NCI-H748 treated with DMSO at 0.1 percent for 48 hours (cell line): ENCODE data around the gene ABCC6.

Experiments
- DNase-seq: peaks from one replicate; lab custom pipeline; 2025; lab: John Stamatoyannopoulos, UW

Gene ABCC6

DNA sequence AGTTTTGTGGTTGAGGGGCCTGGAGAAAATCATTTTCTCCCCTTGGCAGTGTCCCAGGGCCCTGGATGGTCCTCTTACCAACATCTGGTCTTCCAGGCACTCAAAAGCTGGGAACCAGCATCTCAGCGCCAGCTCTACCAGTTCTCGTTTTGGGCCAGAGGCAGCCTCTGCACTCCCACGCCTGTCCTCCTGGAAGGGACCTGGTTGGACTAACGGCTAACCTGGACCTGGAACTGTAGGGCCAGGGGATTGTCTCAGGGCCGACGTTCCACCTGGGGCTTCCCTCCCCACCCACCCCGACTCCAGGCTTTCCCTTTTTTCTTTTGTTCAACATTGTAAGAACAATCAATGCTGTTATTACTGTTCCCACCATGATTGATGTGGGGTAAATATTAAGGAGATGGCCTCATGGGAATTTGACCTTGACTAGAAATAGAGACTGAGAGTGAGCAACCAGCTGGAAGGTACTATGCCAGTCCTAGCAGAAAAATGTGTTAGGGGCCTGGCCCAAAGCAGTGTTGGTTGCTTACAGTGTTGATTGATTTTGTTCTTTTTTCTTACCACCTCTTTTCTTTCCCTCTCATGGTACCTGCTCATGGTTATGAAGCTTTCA is 81.4 kb downstream of the ABCC6 start:
- DNase-seq: no peak

DNA sequence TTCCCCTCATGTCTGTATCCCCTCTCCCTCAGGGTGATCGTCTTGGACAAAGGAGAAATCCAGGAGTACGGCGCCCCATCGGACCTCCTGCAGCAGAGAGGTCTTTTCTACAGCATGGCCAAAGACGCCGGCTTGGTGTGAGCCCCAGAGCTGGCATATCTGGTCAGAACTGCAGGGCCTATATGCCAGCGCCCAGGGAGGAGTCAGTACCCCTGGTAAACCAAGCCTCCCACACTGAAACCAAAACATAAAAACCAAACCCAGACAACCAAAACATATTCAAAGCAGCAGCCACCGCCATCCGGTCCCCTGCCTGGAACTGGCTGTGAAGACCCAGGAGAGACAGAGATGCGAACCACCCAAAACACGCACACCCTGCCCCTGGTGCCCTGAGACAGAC is 82.2 kb downstream of the ABCC6 start:
- DNase-seq: no peak

DNA sequence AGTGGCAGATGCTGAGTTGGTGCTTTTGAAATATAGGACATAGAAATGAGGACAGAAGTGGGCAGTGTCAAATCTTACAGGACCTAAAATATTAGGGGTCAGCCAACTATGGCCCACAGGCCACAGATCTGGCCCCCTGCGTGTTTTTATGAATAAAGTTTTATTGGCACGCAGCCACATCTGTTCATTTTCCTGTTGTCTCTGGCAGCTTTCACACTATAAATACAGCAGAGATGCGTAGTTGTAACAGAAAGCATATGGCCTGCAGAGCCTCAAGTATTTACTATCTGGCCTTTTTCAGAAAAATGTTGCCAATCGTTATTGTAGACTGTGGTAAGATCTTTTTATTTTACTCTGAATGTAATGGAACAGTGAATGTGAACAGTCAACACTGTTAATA is 82.8 kb downstream of the ABCC6 start:
- no peak for DNase-seq

DNA sequence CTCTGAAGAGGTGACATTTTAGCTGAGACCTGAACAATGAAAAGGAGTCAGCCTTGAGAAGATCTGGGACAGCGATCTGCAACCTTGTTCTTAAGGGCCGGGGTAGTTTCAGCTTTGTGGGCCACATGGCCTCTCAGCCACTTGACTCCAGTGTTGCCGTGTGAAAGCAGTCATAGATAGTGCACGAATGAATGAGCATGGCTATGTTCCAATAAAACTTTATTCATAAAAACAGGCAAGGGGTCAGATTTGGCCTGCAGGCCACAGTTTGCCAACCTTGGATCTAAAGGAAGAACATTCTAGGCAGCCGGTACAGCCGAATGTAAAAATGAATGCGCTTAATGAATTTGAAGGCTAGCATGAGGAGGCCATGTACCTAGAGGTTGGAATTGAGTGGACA is 83.5 kb downstream of the ABCC6 start:
- no peak for DNase-seq

DNA sequence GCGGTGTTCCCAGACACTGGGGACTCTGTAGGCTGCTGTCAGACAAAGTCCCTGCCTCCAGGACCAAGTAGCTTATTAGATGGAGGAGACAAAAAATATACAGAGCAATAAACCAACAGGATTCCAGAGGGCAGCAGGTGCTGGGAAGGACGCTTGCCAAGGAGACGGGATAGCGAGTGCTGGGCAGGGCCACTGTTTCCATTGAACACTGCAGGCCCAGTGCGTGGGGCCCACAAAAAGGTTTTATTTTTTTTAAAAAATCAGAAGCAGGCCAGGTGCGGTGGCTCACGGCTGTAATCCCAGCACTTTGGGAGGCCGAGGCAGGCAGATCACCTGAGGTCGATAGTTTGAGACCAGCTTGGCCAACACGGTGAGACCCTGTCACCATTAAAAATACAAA is 84.2 kb downstream of the ABCC6 start:
- no peak for DNase-seq

DNA sequence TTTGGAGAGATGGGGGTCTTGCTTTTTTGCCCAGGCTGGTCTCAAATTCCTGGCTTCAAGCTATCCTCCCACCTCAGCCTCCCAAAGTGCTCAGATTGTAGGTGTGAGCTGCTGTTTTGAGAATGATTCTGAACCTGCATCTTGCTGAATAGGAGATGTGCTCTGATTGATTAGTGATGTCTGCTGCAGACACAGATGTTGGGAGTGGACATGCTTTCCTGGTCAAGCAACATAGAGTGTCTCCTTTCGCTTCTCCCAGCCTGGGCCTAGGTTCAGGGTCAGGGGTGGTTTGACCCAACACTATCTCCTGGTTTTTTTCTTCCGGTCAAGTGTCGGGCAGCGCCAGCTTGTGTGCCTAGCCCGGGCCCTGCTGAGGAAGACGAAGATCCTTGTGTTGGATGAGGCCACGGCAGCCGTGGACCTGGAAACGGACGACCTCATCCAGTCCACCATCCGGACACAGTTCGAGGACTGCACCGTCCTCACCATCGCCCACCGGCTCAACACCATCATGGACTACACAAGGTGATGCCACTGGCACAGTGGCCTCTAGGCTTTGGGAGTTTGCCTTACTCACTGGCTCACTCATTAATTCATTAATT is 85.2 kb downstream of the ABCC6 start:
- DNase-seq: no peak

DNA sequence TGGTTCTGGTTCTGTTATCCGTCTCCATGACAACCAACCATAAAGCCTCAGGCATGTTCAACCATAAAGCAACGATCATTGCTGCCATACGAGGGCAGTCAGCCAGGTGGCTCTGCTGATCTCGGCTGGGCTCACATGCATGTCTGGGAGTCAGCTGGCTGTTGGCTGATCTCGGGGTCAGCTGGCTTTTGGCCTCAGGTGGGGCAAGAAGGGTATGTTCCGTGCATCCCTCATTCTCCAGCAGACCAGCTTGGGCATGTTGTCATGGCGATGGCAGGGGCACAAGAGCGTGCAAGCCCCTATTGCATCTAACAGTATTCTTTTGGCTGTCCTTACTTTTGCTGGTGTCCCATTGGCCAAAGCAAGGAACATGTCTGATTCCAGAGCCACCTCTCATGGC is 86.2 kb downstream of the ABCC6 start:
- DNase-seq: no peak

DNA sequence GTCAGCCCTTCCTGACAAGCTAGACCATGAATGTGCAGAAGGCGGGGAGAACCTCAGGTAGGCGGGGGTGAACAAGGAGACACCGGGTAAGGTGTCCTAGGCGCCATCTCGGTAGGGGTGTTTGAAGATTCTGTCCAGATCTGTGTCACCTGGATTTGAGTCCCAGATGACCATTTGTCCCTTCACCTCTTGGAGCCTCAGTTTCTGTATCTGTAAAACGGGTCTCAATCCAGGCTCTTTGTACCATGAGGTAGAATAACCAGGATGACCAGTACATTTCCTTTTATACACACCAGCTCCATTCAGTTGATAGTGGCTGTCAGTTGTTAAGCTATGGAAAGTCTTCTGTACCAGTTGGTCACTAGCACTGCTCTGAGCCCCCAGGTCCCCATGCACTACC is 86.7 kb downstream of the ABCC6 start:
- DNase-seq: no peak

DNA sequence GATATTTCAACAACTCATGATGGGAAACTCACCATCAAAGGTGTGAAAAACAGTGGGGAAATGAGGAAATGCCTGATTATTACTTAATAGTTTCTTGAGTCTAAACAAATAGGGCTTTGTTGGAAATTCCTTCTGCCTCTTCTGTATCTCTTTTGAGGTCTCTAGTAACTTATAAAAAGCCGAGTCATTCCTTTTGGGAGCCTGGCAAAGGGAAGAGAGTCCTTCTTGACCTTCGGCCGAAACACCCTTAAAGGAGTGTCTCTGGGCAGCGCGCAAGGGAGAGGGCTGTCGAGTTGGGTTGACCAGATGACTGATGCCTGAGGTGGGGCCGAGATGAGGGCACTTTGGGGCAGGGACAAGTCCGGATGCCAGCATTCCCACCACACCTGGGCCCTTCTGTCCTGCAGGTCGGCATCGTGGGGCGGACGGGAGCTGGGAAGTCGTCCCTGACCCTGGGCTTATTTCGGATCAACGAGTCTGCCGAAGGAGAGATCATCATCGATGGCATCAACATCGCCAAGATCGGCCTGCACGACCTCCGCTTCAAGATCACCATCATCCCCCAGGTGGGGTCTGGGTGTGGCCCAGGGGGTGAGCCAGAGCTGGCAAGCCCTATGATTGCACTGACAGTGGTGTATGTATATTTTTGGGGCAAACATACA is 89.2 kb downstream of the ABCC6 start:
- DNase-seq: no peak

DNA sequence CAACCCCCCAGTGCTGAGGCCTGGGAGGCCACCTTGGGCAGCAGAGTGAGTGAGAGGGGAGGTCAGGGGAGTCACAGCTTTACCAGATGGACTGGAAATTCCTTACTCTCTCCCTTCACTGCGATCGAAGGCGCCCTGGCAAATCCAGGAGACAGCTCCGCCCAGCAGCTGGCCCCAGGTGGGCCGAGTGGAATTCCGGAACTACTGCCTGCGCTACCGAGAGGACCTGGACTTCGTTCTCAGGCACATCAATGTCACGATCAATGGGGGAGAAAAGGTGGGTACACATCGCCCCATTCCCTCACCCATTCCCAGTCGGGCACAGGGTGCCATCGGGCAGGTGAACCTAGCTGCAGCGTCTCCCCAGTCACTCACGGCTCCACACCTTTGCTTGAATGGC is 91.6 kb downstream of the ABCC6 start:
- no peak for DNase-seq

DNA sequence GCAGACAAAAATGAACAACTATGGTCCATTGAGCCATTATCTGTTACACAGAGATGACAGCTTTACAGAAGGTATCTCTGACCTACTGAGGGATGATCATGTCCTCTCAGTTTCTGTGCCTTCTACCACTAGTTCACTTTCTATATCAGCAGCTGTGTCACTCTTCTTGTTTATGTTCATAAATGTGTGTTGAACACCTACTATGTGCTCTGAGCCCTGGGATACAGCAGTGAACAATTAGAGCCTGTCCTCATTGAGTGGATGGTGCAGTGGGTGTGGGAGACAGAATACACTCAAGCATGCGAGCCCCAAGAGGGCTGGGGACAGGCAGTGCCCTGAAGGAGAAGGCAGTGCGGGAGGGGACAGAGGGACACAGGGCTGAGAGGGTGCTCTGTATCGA is 92.1 kb downstream of the ABCC6 start:
- no peak for DNase-seq

DNA sequence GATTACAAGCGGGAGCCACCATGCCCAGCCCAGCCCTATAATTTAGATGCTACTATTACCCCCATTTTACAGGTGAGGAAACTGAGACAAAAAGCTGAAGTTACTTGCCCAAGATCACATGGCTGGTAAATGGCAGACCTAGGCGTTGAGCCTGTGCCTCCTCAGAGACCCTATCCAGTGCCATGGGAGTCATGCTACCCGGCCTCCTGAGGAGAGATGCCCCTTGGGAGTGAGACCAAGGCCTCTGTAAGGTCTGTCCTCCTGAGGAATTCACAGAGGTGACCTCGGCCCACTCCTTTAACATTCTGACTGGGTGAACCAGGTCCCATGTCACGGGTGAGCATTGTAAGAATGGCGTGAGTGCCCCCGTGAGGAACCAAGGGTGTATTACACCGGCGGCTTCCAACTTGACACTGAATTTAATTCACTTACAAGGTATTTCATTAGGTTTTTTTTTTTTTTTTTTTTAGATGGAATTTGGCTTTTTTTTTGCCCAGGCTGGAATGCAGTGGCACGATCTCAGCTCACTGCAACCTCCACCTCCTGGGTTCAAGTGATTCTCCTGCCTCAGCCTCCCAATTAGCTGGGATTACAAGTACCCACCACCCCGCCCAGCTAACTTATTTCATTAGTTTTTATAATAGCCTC is 95.7 kb downstream of the ABCC6 start:
- no peak for DNase-seq

DNA sequence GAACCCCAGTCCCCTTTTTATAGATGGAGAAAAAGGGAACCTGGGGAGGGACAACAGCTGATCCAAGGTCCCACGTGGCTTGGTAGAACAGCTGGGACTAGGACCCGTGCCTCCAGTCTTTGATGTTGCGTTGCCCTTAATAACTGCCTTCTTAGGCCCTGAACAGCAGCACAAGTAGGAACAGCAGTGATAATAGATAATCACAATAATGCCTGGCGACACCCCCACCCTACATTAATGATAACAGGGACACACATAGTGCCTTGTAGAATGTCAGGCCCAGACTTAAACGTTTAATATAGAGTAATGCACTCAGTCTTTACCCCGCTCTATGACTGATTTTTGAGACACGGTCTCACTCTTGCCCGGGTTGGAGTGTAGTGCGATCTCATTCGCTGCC is 96.4 kb downstream of the ABCC6 start:
- no peak for DNase-seq

DNA sequence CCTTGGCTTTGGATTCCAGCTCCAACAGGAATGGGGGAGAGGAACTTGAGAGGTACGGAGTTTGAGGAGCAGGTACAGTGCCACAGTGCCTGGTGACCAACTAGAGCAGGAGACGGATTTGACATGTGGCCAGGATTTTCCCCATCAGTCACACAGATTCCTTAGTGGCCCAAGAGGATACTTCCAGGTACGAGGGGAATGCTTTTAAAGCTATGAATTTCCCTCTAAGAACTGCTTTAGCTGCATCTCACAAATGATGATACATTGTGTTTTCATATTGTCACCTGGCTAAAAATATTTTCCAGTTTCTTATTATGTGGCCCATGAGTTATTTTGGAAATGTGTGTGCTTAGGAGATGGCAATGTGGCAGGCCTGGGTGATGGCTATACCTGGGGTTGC is 98.3 kb downstream of the ABCC6 start:
- no peak for DNase-seq

DNA sequence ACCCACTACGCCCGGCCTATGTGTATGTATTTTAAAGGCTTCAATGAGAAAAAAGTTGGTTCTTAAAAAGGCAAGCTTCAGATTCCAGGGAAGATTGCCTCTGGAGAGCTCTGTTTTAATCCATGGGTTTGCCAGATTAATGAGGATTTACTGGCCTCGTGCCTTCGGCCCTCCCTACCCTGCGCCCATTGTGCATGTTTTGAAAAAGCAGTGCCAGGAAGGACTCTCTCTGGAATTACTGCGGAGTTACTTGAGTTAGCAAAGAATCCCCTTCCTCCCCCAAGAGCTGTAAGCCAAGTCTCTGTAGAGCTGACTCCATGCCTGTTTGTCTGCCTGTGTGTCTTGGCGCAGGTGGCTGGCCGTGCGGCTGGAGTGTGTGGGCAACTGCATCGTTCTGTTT is 98.9 kb downstream of the ABCC6 start:
- no peak for DNase-seq

DNA sequence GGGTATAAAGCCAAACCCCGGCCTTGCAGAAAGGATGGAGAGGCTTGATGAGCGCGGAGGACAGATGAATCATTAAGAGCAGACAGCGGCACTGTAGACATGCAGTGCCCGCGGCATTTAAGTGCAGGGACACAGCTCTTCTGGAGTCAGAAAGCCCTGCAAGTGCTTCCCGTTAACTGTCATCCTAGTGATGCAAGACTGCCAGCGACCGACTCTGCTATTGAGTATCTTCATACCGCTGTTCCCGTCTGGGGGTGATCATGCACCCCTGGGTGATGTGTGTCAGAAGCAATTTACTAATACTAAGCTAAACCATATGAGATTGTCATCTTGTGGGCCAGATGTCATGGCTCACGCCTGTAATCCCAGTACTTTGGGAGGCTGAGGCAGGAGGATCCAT is 101.0 kb downstream of the ABCC6 start:
- DNase-seq: no peak

DNA sequence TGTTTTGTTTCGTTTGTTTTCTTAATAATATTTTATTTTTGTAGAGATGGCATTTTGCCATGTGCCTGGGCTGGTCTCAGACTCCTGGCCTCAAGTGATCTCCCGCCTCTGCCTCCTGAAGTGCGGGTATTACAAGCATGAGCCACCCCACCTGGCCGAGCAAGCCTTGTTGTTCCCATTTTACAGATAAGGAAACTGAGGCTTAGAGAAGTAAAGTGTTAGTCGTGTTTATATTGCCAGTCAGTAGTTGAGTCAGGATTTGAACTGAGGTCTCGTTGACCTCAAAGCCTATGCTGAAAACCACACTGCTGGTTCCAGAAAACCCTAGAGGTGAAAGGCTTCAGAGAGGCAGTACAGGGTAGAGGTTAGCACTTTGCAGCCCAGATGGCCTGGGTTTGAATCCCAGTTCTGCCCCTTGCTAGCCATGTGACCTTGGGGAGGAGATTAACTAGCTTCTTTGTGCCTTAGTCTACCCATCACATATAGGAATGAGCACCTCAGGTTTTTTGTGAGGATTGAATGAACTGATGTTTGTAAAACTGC is 102.0 kb downstream of the ABCC6 start:
- no peak for DNase-seq

DNA sequence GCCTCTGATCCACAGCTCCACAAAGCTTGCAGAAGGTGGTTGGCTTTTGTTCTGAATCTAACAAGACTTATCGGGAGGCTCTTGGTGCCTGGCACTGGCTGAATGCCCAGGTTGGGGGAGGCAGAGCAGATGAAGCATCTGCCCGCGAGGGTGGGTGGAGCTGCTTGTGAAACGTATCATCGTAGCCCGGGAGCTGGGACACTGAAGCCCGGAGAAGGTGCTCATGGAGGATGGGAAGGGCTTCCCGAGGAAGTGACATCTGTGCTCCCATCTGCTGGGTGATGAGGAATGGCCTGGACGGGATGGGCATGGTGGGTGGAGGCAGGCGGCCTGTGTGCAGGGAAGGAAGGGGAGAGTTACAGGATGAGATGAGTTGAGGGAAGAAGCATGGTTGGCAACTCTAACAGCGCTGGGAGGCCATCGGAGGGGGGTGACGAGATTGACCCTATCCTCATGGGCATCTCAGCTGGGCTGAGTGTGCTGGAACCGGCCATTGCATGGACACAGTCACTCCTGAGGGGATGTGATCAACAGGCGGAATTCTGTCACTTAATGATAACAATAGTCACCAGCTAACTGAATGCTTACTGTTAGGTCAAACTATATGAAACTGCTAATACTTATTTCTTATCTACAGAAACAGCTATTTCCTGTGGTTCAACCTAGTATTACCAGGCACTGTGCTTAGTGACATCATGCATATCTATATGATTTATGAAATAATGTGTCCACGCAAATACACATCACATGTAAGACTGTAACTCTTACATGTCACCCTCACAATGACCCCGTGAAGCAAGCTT is 102.7 kb downstream of the ABCC6 start:
- DNase-seq: no peak

DNA sequence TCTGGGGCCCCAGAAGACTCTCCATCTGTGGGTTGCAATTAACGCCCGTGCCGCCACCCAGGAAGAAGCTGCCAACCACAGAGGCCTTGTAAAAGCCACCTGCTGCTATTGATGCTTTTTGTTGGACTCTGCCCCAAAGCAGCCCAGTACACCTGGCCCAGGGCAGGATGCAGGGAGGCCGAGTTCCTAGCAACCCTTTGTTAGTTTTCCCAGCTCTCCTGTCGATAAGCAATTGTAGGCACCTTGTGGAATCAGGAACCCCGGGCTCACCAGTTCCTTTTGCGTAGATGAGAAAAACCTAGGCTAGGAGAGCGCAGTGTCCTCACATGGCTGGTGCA is 103.3 kb downstream of the ABCC6 start:
- DNase-seq: no peak

DNA sequence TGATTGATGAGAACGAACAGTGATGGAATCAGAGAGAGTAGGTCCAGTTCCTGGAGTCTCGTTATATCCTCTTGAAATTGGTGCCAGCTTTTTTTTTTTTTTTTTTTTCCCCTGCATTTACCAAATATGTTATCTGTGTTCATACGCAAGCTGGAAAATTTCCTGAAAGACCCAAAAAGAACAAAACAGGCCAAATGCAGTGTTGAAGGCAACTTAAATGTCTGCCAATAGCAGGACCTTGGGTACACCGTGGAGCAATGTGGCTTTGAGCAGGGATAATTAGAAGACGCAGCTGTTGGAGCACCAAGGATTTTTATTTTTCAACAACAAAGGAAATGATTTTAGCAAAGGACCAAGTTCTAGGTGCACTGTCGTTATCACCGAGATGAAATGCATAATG is 105.0 kb downstream of the ABCC6 start:
- no peak for DNase-seq

DNA sequence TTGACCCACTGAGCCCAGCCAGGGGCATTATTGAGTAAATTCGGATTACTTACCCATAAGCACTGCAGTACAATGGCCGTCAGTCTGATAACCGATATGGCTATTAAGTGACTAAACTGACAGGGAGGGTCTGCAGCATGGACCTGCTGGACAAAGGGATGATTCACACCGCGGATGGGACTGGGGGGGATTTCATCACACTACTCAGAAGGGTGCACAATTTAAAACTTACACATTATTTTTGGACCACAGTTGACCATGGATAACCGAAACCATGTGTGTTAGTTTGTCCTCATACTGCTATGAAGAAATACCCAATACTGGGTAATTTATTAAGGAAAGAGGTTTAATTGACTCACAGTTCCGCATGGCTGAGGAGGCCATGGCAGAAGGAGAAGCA is 106.5 kb downstream of the ABCC6 start:
- DNase-seq: no peak

DNA sequence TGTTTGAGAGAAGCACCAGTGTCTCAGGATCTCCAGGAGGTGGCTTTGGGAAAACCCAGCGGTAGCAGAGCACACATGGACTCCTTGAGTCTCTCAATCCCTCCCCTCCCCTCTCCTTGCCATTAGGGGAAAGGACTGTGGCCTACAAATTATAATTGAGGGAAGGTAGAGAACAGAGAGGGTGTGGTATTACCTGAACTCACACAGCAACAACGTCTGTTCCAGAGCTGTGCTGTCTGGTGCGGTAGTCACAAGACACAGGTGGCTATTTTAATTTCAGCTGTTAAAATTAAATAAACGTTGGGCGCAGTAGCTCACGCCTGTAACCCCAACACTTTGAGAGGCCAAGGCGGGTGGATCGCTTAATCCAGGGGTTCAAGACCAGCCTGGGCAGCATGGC is 110.2 kb downstream of the ABCC6 start:
- DNase-seq: no peak
